ENCODE results near the gene ACSM3.

GRCh38 chr16:20803561-20804214 is 39.9 kb downstream of the ACSM3 start:
- TF ChIP-seq SMAD5 (IDR thresholded peaks at IDR 0.05; ENCODE audit: low read depth) (no peak), SMC3 (IDR thresholded peaks at IDR 0.05; ENCODE audit: borderline replicate concordance, low read length) (no peak), EZH2 (IDR thresholded peaks at IDR 0.05; ENCODE audit: borderline replicate concordance, control insufficient read depth, low read depth, low read length) (no peak), BCL11A (IDR thresholded peaks at IDR 0.05; ENCODE audit: low read depth, low read length) (no peak), ATF3 (IDR thresholded peaks at IDR 0.05; ENCODE audit: borderline replicate concordance, extremely low read depth, low read depth, low read length) (no peak)
